ENCODE results near the gene NIT1.

DNA sequence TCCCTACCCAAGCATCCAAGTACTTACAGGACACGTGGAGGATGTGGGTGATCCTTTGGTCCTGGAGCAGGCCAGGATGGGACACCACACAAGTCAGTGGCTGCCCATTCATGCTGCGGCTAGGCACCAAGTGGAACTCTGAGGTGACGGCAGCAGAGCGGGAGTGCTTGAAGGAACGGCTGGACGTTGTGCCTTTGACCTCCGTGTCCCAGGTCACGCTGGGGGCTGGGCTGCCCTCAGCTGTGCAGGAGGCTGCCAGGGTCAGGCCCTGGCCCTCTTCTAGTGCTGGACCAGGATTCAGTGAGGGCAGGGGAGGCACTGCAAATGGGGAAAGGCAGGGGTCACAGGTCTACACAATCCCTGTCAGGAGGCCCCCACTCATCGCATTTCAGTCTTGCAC lies 40.5 kb upstream of the NIT1 start:
- TF ChIP-seq, protein P1, sequence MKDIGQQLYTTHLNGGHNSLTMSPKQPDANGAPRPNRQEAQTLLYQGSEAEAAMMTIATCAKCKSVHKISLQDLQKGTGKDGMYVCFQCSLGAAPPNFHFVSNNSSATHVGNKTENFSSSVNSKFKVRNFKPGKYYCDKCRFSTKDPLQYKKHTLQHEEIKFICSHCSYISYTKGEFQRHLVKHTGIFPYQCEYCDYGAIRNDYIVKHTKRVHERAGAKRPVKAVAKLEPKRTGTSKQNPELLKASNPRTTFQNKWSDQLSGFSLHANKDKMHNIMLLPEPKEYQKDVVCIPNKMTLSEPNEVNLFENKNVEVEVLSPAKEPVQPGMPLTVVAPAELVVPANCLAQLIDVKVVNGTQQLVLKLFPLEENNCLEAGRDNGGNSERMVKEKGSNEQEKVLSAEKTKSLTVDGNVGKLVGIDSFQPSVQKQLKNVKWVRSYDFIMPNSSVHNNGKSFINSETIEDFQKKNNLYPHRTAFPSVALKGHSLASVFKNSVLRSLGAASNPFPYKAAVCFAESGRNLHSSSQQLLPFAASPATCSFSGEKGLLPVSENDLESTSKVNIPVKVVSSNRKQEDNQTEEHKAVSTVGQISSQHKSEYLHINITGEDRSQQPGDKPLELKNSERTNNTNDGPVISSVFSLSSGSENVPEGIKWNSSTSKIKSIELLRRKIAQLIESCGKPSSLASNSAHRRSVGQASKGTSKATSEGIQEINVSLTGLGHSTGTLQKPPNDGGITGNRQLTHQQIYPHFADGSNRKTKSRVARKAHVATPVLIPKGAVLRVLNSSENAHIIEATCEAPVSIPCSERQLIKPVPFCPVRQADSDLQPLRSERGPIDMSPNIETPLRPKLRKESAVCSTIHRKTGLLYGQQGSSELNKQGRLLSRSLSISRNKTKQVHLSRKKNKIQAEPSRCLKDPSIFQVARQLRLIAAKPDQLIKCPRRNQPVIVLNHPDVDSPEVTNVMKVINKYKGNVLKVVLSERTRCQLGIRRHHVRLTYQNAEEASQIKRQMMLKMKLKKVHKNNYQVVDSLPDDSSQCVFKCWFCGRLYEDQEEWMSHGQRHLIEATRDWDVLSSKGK (CRISPR knock-in tag; IDR thresholded peaks at IDR 0.05): no peak
- no peak for TF ChIP-seq XRCC5 (IDR thresholded peaks at IDR 0.05; ENCODE audit: low read depth, low read length)
- TF ChIP-seq RAD21 (CRISPR knock-in tag; conservative IDR thresholded peaks at IDR 0.05 in 1 of 2, IDR thresholded peaks at IDR 0.05 in 1 of 2): no peak
- TF ChIP-seq, protein P2, sequence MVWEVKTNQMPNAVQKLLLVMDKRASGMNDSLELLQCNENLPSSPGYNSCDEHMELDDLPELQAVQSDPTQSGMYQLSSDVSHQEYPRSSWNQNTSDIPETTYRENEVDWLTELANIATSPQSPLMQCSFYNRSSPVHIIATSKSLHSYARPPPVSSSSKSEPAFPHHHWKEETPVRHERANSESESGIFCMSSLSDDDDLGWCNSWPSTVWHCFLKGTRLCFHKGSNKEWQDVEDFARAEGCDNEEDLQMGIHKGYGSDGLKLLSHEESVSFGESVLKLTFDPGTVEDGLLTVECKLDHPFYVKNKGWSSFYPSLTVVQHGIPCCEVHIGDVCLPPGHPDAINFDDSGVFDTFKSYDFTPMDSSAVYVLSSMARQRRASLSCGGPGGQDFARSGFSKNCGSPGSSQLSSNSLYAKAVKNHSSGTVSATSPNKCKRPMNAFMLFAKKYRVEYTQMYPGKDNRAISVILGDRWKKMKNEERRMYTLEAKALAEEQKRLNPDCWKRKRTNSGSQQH (CRISPR knock-in tag; IDR thresholded peaks at IDR 0.05): no peak
- TF ChIP-seq ZBTB7A (IDR thresholded peaks at IDR 0.05; ENCODE audit: borderline replicate concordance, control insufficient read depth, low read depth, low read length): no peak

Measured in K562 (cell line).